Measurements from ENCODE around the gene KCNH5.

- TF ChIP-seq POLR2A (IDR thresholded peaks at IDR 0.05; ENCODE audit: low read length) (no peak), GATA1 (IDR thresholded peaks at IDR 0.05; ENCODE audit: low read depth, low read length) (no peak)
These were observed 33.1 kb downstream of the KCNH5 start for GRCh38 chr14:63012171-63012570.

All from erythroblast (primary cell).